ENCODE results near the gene RFT1. TPM values are rescaled to one million over a fixed set of nuclear protein-coding genes. Genes with fewer than 3 reads are reported as not detected.
A peak's percentile ranks its signal among the peaks of the same experiment; 100 is the strongest.

RFT1 gene
- total RNA-seq, 4 donors from 2014 or later: 8.6 to 16.1 (median 15.5) TPM

- TF ChIP-seq CTCF (IDR thresholded peaks at IDR 0.05): no peak
- TF ChIP-seq POLR2A (IDR thresholded peaks at IDR 0.05): no peak
- H3K4me3 ChIP-seq (ENCODE audit: low read depth, poor library complexity, severe bottlenecking): no peak overlapping the region
- peak in 1 of 2 donors; percentile 78 for DNase-seq (ENCODE audit: low spot score in 2 of 2)
- intact Hi-C loops (cut with DNase I; ENCODE audit: low total_unique reads): no loop called here
- WGBS, 2 donors: 85 to 91% methylated on average over 7 of the region's 7 CpGs
Observed at GRCh38 chr3:53080612-53081205, 49.5 kb downstream of the RFT1 start.

GRCh38 chr3:53079791-53080555 is 50.3 kb downstream of the RFT1 start:
- WGBS, 2 donors: 85 to 89% methylated on average over 12 of the region's 12 CpGs
- peak in 1 of 2 donors; percentile 68 for DNase-seq (ENCODE audit: low spot score in 2 of 2)
- TF ChIP-seq POLR2A (IDR thresholded peaks at IDR 0.05) (no peak), CTCF (IDR thresholded peaks at IDR 0.05) (no peak)
- no peak overlapping the region for H3K4me3 ChIP-seq (ENCODE audit: low read depth, poor library complexity, severe bottlenecking)
- intact Hi-C loops (cut with DNase I; ENCODE audit: low total_unique reads): loop anchor here (10.0 kb wide), 1 partner anchor 225 kb away; no protein-coding TSS in a partner anchor

GRCh38 chr3:53079147-53079546 is 51.1 kb downstream of the RFT1 start:
- no peak overlapping the region for H3K4me3 ChIP-seq (ENCODE audit: low read depth, poor library complexity, severe bottlenecking)
- DNase-seq (ENCODE audit: low spot score in 2 of 2): peak in 1 of 2 donors; percentile 56
- 87 to 95% methylated on average over 6 of the region's 6 CpGs for WGBS, 2 donors
- intact Hi-C loops (cut with DNase I; ENCODE audit: low total_unique reads): loop anchor here (10.0 kb wide), 1 partner anchor 224 kb away; no protein-coding TSS in a partner anchor
- no peak for TF ChIP-seq CTCF (IDR thresholded peaks at IDR 0.05)
- TF ChIP-seq POLR2A (IDR thresholded peaks at IDR 0.05): no peak

- TF ChIP-seq POLR2A (IDR thresholded peaks at IDR 0.05) (no peak), CTCF (IDR thresholded peaks at IDR 0.05) (no peak)
- intact Hi-C loops (cut with DNase I; ENCODE audit: low total_unique reads): loop anchor here (10.0 kb wide), 1 partner anchor 224 kb away; no protein-coding TSS in a partner anchor
- 89 to 94% methylated on average over 3 of the region's 3 CpGs for WGBS, 2 donors
- H3K4me3 ChIP-seq (ENCODE audit: low read depth, poor library complexity, severe bottlenecking): no peak overlapping the region
- peak in 1 of 2 donors; percentile 49 for DNase-seq (ENCODE audit: low spot score in 2 of 2)
Observed at GRCh38 chr3:53078656-53079055, 51.6 kb downstream of the RFT1 start.

- peak in 1 of 2 donors; percentile 66 for DNase-seq (ENCODE audit: low spot score in 2 of 2)
- no peak for TF ChIP-seq CTCF (IDR thresholded peaks at IDR 0.05)
- TF ChIP-seq POLR2A (IDR thresholded peaks at IDR 0.05): no peak
- intact Hi-C loops (cut with DNase I; ENCODE audit: low total_unique reads): loop anchor here (10.0 kb wide), 1 partner anchor 223 kb away; no protein-coding TSS in a partner anchor
- 86 to 89% methylated on average over 10 of the region's 10 CpGs for WGBS, 2 donors
- no peak overlapping the region for H3K4me3 ChIP-seq (ENCODE audit: low read depth, poor library complexity, severe bottlenecking)
Observed at GRCh38 chr3:53077476-53078220, 52.6 kb downstream of the RFT1 start.

All from lower leg skin (tissue), 4 donors.